GM13976 (cell line): ENCODE data around the gene OR4K1.
"Not testable (repeated sequence)": the region's sequence is repeated elsewhere in the genome, so short reads cannot be mapped to it uniquely, and the experiment has no call there.

Experiments
- DNase-seq: peaks from one replicate; pipeline ENCODE4 v3.0.0; 2012; ENCODE audit warnings: low spot score
- CTCF ChIP-seq: IDR thresholded peaks from 2 replicates; pipeline ENCODE4 v1.5.1; 2012; ENCODE audit warnings: borderline replicate concordance, mild to moderate bottlenecking; ENCODE audit not compliant: insufficient read depth; ENCODE audit errors: extremely low read depth, missing control alignments, control extremely low read depth
- in situ Hi-C: fragments of 300-500 bp; cut with MboI; formaldehyde crosslinking; loops from one replicate; pipeline ENCODE4 v1.12.0; 2022; ENCODE audit warnings: low sequenced_read_pairs, mixed read lengths, inconsistent platforms; ENCODE audit not compliant: unreplicated experiment

The OR4K1 gene

GRCh38 chr14:19917955-19918518 is 12.7 kb upstream of the OR4K1 start:
- no peak for DNase-seq
- in situ Hi-C loops, result no loop called here
- no peak for TF ChIP-seq CTCF

GRCh38 chr14:19918553-19919264 is 12.0 kb upstream of the OR4K1 start:
- no peak for TF ChIP-seq CTCF
- no peak for DNase-seq
- in situ Hi-C loops, result no loop called here

GRCh38 chr14:19920021-19920657 is 10.6 kb upstream of the OR4K1 start, which contains the start of gene OR4K5:
OR4K5 (plus strand) TSS chr14:19920607; CDS start chr14:19920607, 0 bp downstream.
- no peak for TF ChIP-seq CTCF
- in situ Hi-C loops, result no loop called here
- DNase-seq, result no peak

- no peak for DNase-seq
- no peak for TF ChIP-seq CTCF
- in situ Hi-C loops, result no loop called here
Measured at GRCh38 chr14:19941668-19942067, 11.0 kb downstream of the OR4K1 start.

GRCh38 chr14:19947413-19948090 is 16.8 kb downstream of the OR4K1 start:
- no peak for DNase-seq
- in situ Hi-C loops, result no loop called here
- no peak for TF ChIP-seq CTCF

- in situ Hi-C loops, result no loop called here
- no peak for DNase-seq
- no peak for TF ChIP-seq CTCF
Measured at GRCh38 chr14:19949218-19949617, 18.5 kb downstream of the OR4K1 start.

- in situ Hi-C loops, DNase-seq: not testable (repeated sequence)
Measured at GRCh38 chr14:19969735-19970134, 39.0 kb downstream of the OR4K1 start.
